Adrenal gland (tissue), 12 donors: Measurements from ENCODE around the gene CPHXL2. TPM values are rescaled to one million over a fixed set of nuclear protein-coding genes. Genes with fewer than 3 reads are reported as not detected.

Experiments
- DNase-seq, 7 donors: peaks; one replicate each; pipeline ENCODE4 v3.0.0-alpha.2; 2019 to 2020
- H3K27ac ChIP-seq, 5 donors: fragments of 200-600 bp; sonication (generic) in 4 of 5; 1 replicate in 3 of 5; 2 replicates in 2 of 5; pipeline versions ENCODE4 v1.5.1 to v1.8.0; 2016 to 2020; ENCODE audit warnings: mild to moderate bottlenecking in 1 of 5
- H3K27me3 ChIP-seq: fragments of 200-600 bp; 2 replicates; pipeline ENCODE4 v1.8.0; 2021
- H3K36me3 ChIP-seq, 2 donors: fragments of 200-600 bp; replicated peaks in 1 of 2; 1 replicate in 1 of 2; 2 replicates in 1 of 2; pipeline versions ENCODE4 v1.5.1 to v1.8.0; 2018 to 2022
- H3K4me1 ChIP-seq, 2 donors: fragments of 200-600 bp; replicated peaks in 1 of 2; 1 replicate in 1 of 2; 2 replicates in 1 of 2; pipeline versions ENCODE4 v1.5.1 to v1.8.0; 2018 to 2021
- H3K4me3 ChIP-seq, 4 donors: fragments of 200-600 bp; sonication (generic) in 3 of 4; one replicate each; pipeline ENCODE4 v1.5.1; 2016 to 2018
- H3K9me3 ChIP-seq, 3 donors: fragments of 200-600 bp; sonication (generic) in 1 of 3; replicated peaks in 1 of 3; 1 replicate in 2 of 3; 2 replicates in 1 of 3; pipeline versions ENCODE4 v1.5.1 to v1.8.0; 2016 to 2021
- CTCF ChIP-seq, 6 experiments: fragments of 450-650 bp in 4 of 6; fragments of 200-600 bp in 2 of 6; sonication (generic) in 1 of 6; IDR thresholded peaks; 1 replicate in 5 of 6; 2 replicates in 1 of 6; pipeline versions ENCODE4 v1.5.1 to v1.8.0; 2016 to 2021; ENCODE audit warnings: antibody characterized with exemption in 6 of 6, mild to moderate bottlenecking in 2 of 6, moderate library complexity in 1 of 6
- POLR2A ChIP-seq, 2 donors: fragments of 450-650 bp; IDR thresholded peaks; one replicate each; pipeline ENCODE4 v1.6.1; 2017; ENCODE audit warnings: antibody characterized with exemption in 2 of 2, mild to moderate bottlenecking in 2 of 2, moderate library complexity in 1 of 2
- WGBS, 4 donors: extraction: QIAGEN DNeasy Blood & Tissue Kit in 2 of 4; methylation state at CpG; one replicate each; pipeline versions ENCODE4 v1.1.5 to v1.1.7; 2013 to 2017; 5-methylcytosine and 5-hydroxymethylcytosine counted together
- intact Hi-C, 2 donors: fragments of 100-400 bp; cut with DNase I; formaldehyde crosslinking; loops; one replicate each; pipeline versions ENCODE4 v1.14.1 to v1.15.0; 2022 to 2023
- polyA plus RNA-seq, 3 donors: library from polyadenylated mRNA; stranded (reverse); fragments of 200-250 nt in 2 of 3; fragments of 350-450 nt in 1 of 3; fragmentation: Illumina TruSeq in 1 of 3; extraction: RNeasy Lipid Tissue Mini Kit (QIAGEN cat#74804) in 1 of 3; gene quantifications; one replicate each; pipeline ENCODE4 v1.2.3, GENCODE V29; 2013 to 2014
- total RNA-seq, 9 donors: library from RNA; depleted of rRNA in 4 of 9; stranded (reverse); fragments of >200 nt in 4 of 9; fragments of 120-200 nt in 1 of 9; fragmentation: NEBNext Ultra II Directional in 1 of 9; extraction: Animal tissue kit (Norgen Biotek cat#: 25700) in 1 of 9; gene quantifications; one replicate each; pipeline versions ENCODE4 v1.1.0 to v1.2.4, GENCODE V29; 2013 to 2023
- donor health status: healthy with polysubstance abuse.
- donor health status: Bipolar disorder and iron deficiency.
- donor health status: DM: yes; HTN: yes; CAD: no.
- donor health status: DM: no; HTN: no; CAD: no.
- donor health status: DM: no; HTN: no; CAD: no.
- donor health status: DM: yes; HTN: yes; CAD: no.

The CPHXL2 gene
- total and polyA plus RNA-seq, 12 donors: not detected

DNA sequence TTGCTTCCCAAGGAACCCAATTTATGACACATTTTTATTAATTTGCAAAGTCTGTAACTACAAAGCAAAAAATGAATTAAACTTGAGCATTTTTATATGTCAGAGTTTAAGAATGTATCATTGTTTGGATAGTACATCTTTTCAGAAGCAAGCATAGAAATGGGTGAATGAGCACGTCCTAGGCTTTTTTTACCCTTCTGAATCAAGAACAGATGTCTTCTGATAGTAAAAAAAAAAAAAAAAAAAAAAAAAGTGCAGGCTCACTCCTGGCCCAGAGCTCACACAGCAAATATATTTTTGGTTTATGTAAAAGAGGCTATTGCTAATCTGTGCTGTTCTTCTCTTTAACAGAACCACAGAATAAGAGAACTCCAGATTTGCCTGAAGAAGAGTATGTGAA, 22.9 kb downstream of the CPHXL2 start:
- DNase-seq: no peak
- intact Hi-C loops: loop anchor here in 1 of 2 donors (10.0 kb wide), 1 partner anchor 111 kb away; no protein-coding TSS in a partner anchor
- no peaks in the 10 kb centered on the region for H3K9me3 ChIP-seq
- no peak overlapping the region for H3K4me3 ChIP-seq
- TF ChIP-seq POLR2A (IDR thresholded peaks at IDR 0.05) (no peak), CTCF (IDR thresholded peaks at IDR 0.05) (no peak)
- H3K4me1 ChIP-seq: peaks cover 23 to 57% of the 10 kb centered on the region in 2 donors
- no peak overlapping the region for H3K27ac ChIP-seq
- 48 to 64% (median 56%) methylated on average over 1 of the region's 1 CpG for WGBS, 4 donors
- H3K27me3 ChIP-seq: no peaks in the 10 kb centered on the region
- peaks cover 0 to 52% of the 10 kb centered on the region in 2 donors for H3K36me3 ChIP-seq

DNA sequence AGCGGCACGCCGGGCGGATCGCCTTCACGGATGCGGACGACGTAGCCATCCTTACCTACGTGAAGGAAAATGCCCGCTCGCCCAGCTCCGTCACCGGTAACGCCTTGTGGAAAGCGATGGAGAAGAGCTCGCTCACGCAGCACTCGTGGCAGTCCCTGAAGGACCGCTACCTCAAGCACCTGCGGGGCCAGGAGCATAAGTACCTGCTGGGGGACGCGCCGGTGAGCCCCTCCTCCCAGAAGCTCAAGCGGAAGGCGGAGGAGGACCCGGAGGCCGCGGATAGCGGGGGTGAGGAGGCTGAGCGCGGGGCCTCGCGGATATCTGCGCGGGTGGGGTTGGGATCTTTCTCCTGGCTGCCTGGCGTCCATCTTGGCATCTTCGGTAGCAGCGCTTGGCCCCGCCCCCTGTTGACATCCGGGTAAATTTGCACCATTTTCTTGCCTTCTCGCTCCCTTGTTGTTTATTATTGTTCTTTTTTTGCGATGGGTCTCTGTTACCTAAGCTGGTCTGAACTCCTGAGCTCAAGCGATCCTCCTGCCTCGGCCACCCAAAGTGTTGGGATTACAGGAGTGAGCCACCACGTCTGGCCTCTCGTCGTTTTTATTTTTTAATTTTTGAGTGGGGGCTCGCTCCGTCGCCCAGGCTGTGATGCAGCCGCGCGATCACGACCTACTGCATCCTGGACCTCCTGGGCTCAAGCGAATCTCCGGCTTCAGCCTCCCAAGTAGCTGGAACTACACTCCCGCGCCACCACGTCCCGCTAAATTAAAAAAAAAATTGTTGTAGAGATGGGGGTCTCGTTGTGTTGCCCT, 28.3 kb downstream of the CPHXL2 start:
- 0 to 1% (median 0%) methylated on average over 28 to 62 of the region's 62 CpGs for WGBS, 4 donors
- H3K4me3 ChIP-seq: peak overlapping the region; percentile 78 to 97 (median 92)
- H3K27me3 ChIP-seq: no peaks in the 10 kb centered on the region
- peak; percentile 78 to 93 (median 87) for DNase-seq
- H3K27ac ChIP-seq: peak overlapping the region; percentile 90 to 98 (median 96)
- no peaks in the 10 kb centered on the region for H3K9me3 ChIP-seq
- intact Hi-C loops: no loop called here
- peaks cover 0 to 6% of the 10 kb centered on the region in 2 donors for H3K36me3 ChIP-seq
- H3K4me1 ChIP-seq: peaks cover 23 to 55% of the 10 kb centered on the region in 2 donors
- TF ChIP-seq CTCF (IDR thresholded peaks at IDR 0.05) (no peak), POLR2A (IDR thresholded peaks at IDR 0.05) (peak in 1 of 2 donors; percentile 43)

- Histone ChIP-seq H3K9me3 (no peaks in the 10 kb centered on the region), H3K4me3 (peak within 1 kb of the TSS; percentile 78 to 97 (median 92)), H3K4me1 (peaks cover 23 to 47% of the 10 kb centered on the region in 2 donors), H3K27me3 (no peaks in the 10 kb centered on the region), H3K36me3 (peaks cover 0 to 14% of the 10 kb centered on the region in 2 donors), H3K27ac (peak within 1 kb of the TSS; percentile 90 to 98 (median 96))
- 0 to 2% (median 0%) methylated on average over 14 to 76 of the region's 76 CpGs for WGBS, 4 donors
- intact Hi-C loops: no loop called here
- TF ChIP-seq CTCF (IDR thresholded peaks at IDR 0.05) (no peak), POLR2A (IDR thresholded peaks at IDR 0.05) (peak; percentile 92 to 98)
- DNase-seq: peak; percentile 92 to 96 (median 94)
These were observed 29.1 kb downstream of the CPHXL2 start, which contains the start of the genes KARS1 and TERF2IP for GRCh38 chr16:75647492-75648264. Gene KARS1 (minus strand): TSS chr16:75647665. CDS start chr16:75647639, 26 bp downstream. Gene TERF2IP (plus strand): TSS chr16:75647773. CDS start chr16:75647883, 110 bp downstream.

DNA sequence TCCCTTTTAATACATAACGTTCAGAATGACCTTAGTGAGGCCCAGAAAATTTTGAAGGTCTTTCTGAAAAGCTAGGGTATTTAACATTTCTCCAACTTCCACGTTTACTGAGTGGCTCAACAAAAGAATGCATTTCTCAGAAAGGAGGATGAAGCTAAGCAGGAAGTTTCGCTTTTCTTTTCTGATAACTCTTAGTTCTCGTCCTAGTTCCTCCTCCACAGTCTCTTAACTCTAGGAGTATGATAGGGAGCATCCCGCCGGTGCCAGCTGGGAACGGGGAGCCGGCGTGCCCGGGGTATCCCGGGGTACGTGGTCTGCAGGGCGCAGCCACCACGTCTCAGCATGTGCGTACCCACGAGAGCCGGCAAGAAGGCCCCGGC, 29.7 kb downstream of the CPHXL2 start:
- Histone ChIP-seq H3K27ac (peak overlapping the region; percentile 65 to 98 (median 96)), H3K27me3 (no peaks in the 10 kb centered on the region), H3K9me3 (no peaks in the 10 kb centered on the region), H3K4me3 (peak overlapping the region; percentile 78 to 95 (median 92)), H3K4me1 (peaks cover 18 to 41% of the 10 kb centered on the region in 2 donors), H3K36me3 (peaks cover 0 to 14% of the 10 kb centered on the region in 2 donors)
- intact Hi-C loops: no loop called here
- TF ChIP-seq CTCF (IDR thresholded peaks at IDR 0.05) (no peak), POLR2A (IDR thresholded peaks at IDR 0.05) (no peak)
- 0 to 1% (median 1%) methylated on average over 14 to 18 of the region's 18 CpGs for WGBS, 4 donors
- no peak for DNase-seq
